ENCODE measurements around the gene FRAT2. TPM values are rescaled to one million over a fixed set of nuclear protein-coding genes. Genes with fewer than 3 reads are reported as not detected.
"Not testable (repeated sequence)": the region's sequence is repeated elsewhere in the genome, so short reads cannot be mapped to it uniquely, and the experiment has no call there.

Gene FRAT2
- total and polyA plus RNA-seq, 4 donors, result 8.1 to 11.6 (median 10.9) TPM

GRCh38 chr10:97300980-97301379, 33.5 kb downstream of the FRAT2 start:
- Histone ChIP-seq H3K36me3 (ENCODE audit: control insufficient read depth, insufficient read depth, low read length) (no peaks in the 10 kb centered on the region), H3K9me3 (ENCODE audit: control insufficient read depth, insufficient read depth, low read length) (no peaks in the 10 kb centered on the region), H3K4me3 (ENCODE audit: low read depth, low read length) (no peak overlapping the region), H3K4me1 (ENCODE audit: control insufficient read depth, insufficient read depth, low read length) (no peaks in the 10 kb centered on the region), H3K27me3 (ENCODE audit: control insufficient read depth, insufficient read depth, low read length) (no peaks in the 10 kb centered on the region), H3K27ac (ENCODE audit: low read depth, low read length) (no peak overlapping the region)
- WGBS (ENCODE audit: insufficient coverage), result 89% methylated on average over 1 of the region's 3 CpGs
- DNase-seq (ENCODE audit: low read depth in 4 of 6, low spot score in 6 of 6), result no peak

- no peak for DNase-seq (ENCODE audit: low read depth in 4 of 6, low spot score in 6 of 6)
- WGBS (ENCODE audit: insufficient coverage), result no CpG with 5 or more reads among the region's 3 CpGs
- H3K4me1 ChIP-seq (ENCODE audit: control insufficient read depth, insufficient read depth, low read length), result no peaks in the 10 kb centered on the region
- no peaks in the 10 kb centered on the region for H3K9me3 ChIP-seq (ENCODE audit: control insufficient read depth, insufficient read depth, low read length)
- H3K4me3 ChIP-seq (ENCODE audit: low read depth, low read length), result no peak overlapping the region
- no peak overlapping the region for H3K27ac ChIP-seq (ENCODE audit: low read depth, low read length)
- no peaks in the 10 kb centered on the region for H3K36me3 ChIP-seq (ENCODE audit: control insufficient read depth, insufficient read depth, low read length)
- no peaks in the 10 kb centered on the region for H3K27me3 ChIP-seq (ENCODE audit: control insufficient read depth, insufficient read depth, low read length)
Observed at GRCh38 chr10:97298223-97298571, 36.3 kb downstream of the FRAT2 start.

- no peak for DNase-seq (ENCODE audit: low read depth in 4 of 6, low spot score in 6 of 6)
- Histone ChIP-seq H3K4me1 (ENCODE audit: control insufficient read depth, insufficient read depth, low read length) (no peaks in the 10 kb centered on the region), H3K9me3 (ENCODE audit: control insufficient read depth, insufficient read depth, low read length) (no peaks in the 10 kb centered on the region), H3K36me3 (ENCODE audit: control insufficient read depth, insufficient read depth, low read length) (no peaks in the 10 kb centered on the region), H3K27ac (ENCODE audit: low read depth, low read length) (no peak overlapping the region), H3K4me3 (ENCODE audit: low read depth, low read length) (no peak overlapping the region), H3K27me3 (ENCODE audit: control insufficient read depth, insufficient read depth, low read length) (no peaks in the 10 kb centered on the region)
- 93% methylated on average over 4 of the region's 8 CpGs for WGBS (ENCODE audit: insufficient coverage)
Observed at GRCh38 chr10:97297556-97298222, 36.8 kb downstream of the FRAT2 start.

GRCh38 chr10:97292862-97293198, 41.7 kb downstream of the FRAT2 start:
- H3K4me1 ChIP-seq (ENCODE audit: control insufficient read depth, insufficient read depth, low read length), result peaks cover 4% of the 10 kb centered on the region
- no peaks in the 10 kb centered on the region for H3K36me3 ChIP-seq (ENCODE audit: control insufficient read depth, insufficient read depth, low read length)
- H3K4me3 ChIP-seq (ENCODE audit: low read depth, low read length), result peak overlapping the region; percentile 93
- H3K27me3 ChIP-seq (ENCODE audit: control insufficient read depth, insufficient read depth, low read length), result no peaks in the 10 kb centered on the region
- DNase-seq (ENCODE audit: low read depth in 4 of 6, low spot score in 6 of 6), result no peak
- H3K9me3 ChIP-seq (ENCODE audit: control insufficient read depth, insufficient read depth, low read length), result no peaks in the 10 kb centered on the region
- WGBS (ENCODE audit: insufficient coverage), result no CpG with 5 or more reads among the region's 3 CpGs
- no peak overlapping the region for H3K27ac ChIP-seq (ENCODE audit: low read depth, low read length)

- peak within 1 kb of the TSS; percentile 99 for H3K27ac ChIP-seq (ENCODE audit: low read depth, low read length)
- WGBS (ENCODE audit: insufficient coverage), result under 1% methylated on average over 44 of the region's 55 CpGs
- no peaks in the 10 kb centered on the region for H3K27me3 ChIP-seq (ENCODE audit: control insufficient read depth, insufficient read depth, low read length)
- no peaks in the 10 kb centered on the region for H3K36me3 ChIP-seq (ENCODE audit: control insufficient read depth, insufficient read depth, low read length)
- peak; percentile 95 to 100 (median 98) for DNase-seq (ENCODE audit: low read depth in 4 of 6, low spot score in 6 of 6)
- H3K4me1 ChIP-seq (ENCODE audit: control insufficient read depth, insufficient read depth, low read length), result peaks cover 4% of the 10 kb centered on the region
- no peaks in the 10 kb centered on the region for H3K9me3 ChIP-seq (ENCODE audit: control insufficient read depth, insufficient read depth, low read length)
- peak within 1 kb of the TSS; percentile 93 for H3K4me3 ChIP-seq (ENCODE audit: low read depth, low read length)
Observed at GRCh38 chr10:97292097-97292861, 42.2 kb downstream of the FRAT2 start, which contains the start of gene ARHGAP19. TSS of gene ARHGAP19 (minus strand) at chr10:97292637. CDS start at chr10:97292627, 10 bp downstream.

GRCh38 chr10:97291357-97292096, 43.0 kb downstream of the FRAT2 start:
- Histone ChIP-seq H3K9me3 (ENCODE audit: control insufficient read depth, insufficient read depth, low read length) (no peaks in the 10 kb centered on the region), H3K27me3 (ENCODE audit: control insufficient read depth, insufficient read depth, low read length) (no peaks in the 10 kb centered on the region), H3K4me1 (ENCODE audit: control insufficient read depth, insufficient read depth, low read length) (peaks cover 4% of the 10 kb centered on the region), H3K27ac (ENCODE audit: low read depth, low read length) (peak overlapping the region; percentile 99), H3K4me3 (ENCODE audit: low read depth, low read length) (peak overlapping the region; percentile 93), H3K36me3 (ENCODE audit: control insufficient read depth, insufficient read depth, low read length) (no peaks in the 10 kb centered on the region)
- 69% methylated on average over 10 of the region's 25 CpGs for WGBS (ENCODE audit: insufficient coverage)
- DNase-seq (ENCODE audit: low read depth in 4 of 6, low spot score in 6 of 6), result peak in 1 of 6 donors; percentile 14

- H3K27ac ChIP-seq (ENCODE audit: low read depth, low read length); DNase-seq (ENCODE audit: low read depth in 4 of 6, low spot score in 6 of 6); H3K27me3 ChIP-seq (ENCODE audit: control insufficient read depth, insufficient read depth, low read length); H3K36me3 ChIP-seq (ENCODE audit: control insufficient read depth, insufficient read depth, low read length); H3K4me3 ChIP-seq (ENCODE audit: low read depth, low read length); H3K9me3 ChIP-seq (ENCODE audit: control insufficient read depth, insufficient read depth, low read length); H3K4me1 ChIP-seq (ENCODE audit: control insufficient read depth, insufficient read depth, low read length): not testable (repeated sequence)
- 98% methylated on average over 8 of the region's 17 CpGs for WGBS (ENCODE audit: insufficient coverage)
Observed at GRCh38 chr10:97290576-97291356, 43.8 kb downstream of the FRAT2 start.

GRCh38 chr10:97290076-97290475, 44.5 kb downstream of the FRAT2 start:
- 94% methylated on average over 12 of the region's 13 CpGs for WGBS (ENCODE audit: insufficient coverage)
- H3K9me3 ChIP-seq (ENCODE audit: control insufficient read depth, insufficient read depth, low read length); H3K4me1 ChIP-seq (ENCODE audit: control insufficient read depth, insufficient read depth, low read length); DNase-seq (ENCODE audit: low read depth in 4 of 6, low spot score in 6 of 6); H3K27ac ChIP-seq (ENCODE audit: low read depth, low read length); H3K27me3 ChIP-seq (ENCODE audit: control insufficient read depth, insufficient read depth, low read length); H3K4me3 ChIP-seq (ENCODE audit: low read depth, low read length); H3K36me3 ChIP-seq (ENCODE audit: control insufficient read depth, insufficient read depth, low read length): not testable (repeated sequence)
